Calu3 (cell line): ENCODE results near the gene TROAP. TPM values are rescaled to one million over a fixed set of nuclear protein-coding genes. Genes with fewer than 3 reads are reported as not detected.
A peak's percentile ranks its signal among the peaks of the same experiment; 100 is the strongest.

Experiments used
- BruUV-seq: library from RNA; stranded (reverse); fragments of 400-500 nt; replicated peaks from 2 replicates; lab custom pipeline; 2021; lab: Mats Ljungman, UMichigan
- CTCF ChIA-PET: fragments of 300-600 bp; sonication (Branson Sonifier 250); formaldehyde crosslinking; loops from one replicate; lab custom pipeline; 2022; ENCODE audit warnings: antibody characterized with exemption; lab: Charles Lee
- DNase-seq: peaks from one replicate; pipeline ENCODE4 v3.0.0; 2022
- H3K27ac Mint-ChIP-seq: one replicate; pipeline ENCODE4 v1.8.0; 2022; ENCODE audit warnings: mixed read lengths; ENCODE audit not compliant: unreplicated experiment
- H3K27me3 Mint-ChIP-seq: one replicate; pipeline ENCODE4 v1.8.0; 2022; ENCODE audit warnings: mixed read lengths; ENCODE audit not compliant: unreplicated experiment
- H3K36me3 Mint-ChIP-seq: one replicate; pipeline ENCODE4 v1.8.0; 2022; ENCODE audit warnings: mild to moderate bottlenecking, moderate library complexity, mixed read lengths; ENCODE audit not compliant: insufficient read depth, unreplicated experiment
- H3K4me1 Mint-ChIP-seq: one replicate; pipeline ENCODE4 v1.8.0; 2022; ENCODE audit warnings: mild to moderate bottlenecking, low read depth, mixed read lengths; ENCODE audit not compliant: unreplicated experiment
- H3K4me3 Mint-ChIP-seq: one replicate; pipeline ENCODE4 v1.8.0; 2022; ENCODE audit warnings: mild to moderate bottlenecking, low read depth, moderate library complexity, mixed read lengths; ENCODE audit not compliant: unreplicated experiment
- H3K9me3 Mint-ChIP-seq: one replicate; pipeline ENCODE4 v1.8.0; 2022; ENCODE audit warnings: low read depth, mixed read lengths; ENCODE audit not compliant: unreplicated experiment
- CTCF ChIP-seq: fragments of 200-600 bp; IDR thresholded peaks from one replicate; pipeline ENCODE4 v1.8.0; 2022; ENCODE audit warnings: antibody characterized with exemption; ENCODE audit not compliant: unreplicated experiment
- intact Hi-C: fragments of 100-400 bp; cut with micrococcal nuclease; formaldehyde crosslinking; loops from one replicate; pipeline ENCODE4 v1.10.0; 2022; ENCODE audit not compliant: unreplicated experiment
- total RNA-seq: library from RNA; stranded (reverse); gene quantifications from 2 replicates; pipeline ENCODE4 v1.2.3, GENCODE V29; 2022

The TROAP gene
- total RNA-seq, 1 experiment from 2014 or later = 49.8 TPM

- Mint-ChIP-seq H3K27me3 (peaks cover 59% of the 10 kb centered on the region), H3K9me3 (no peaks in the 10 kb centered on the region), H3K27ac (no peak overlapping the region), H3K36me3 (no peaks in the 10 kb centered on the region), H3K4me1 (no peaks in the 10 kb centered on the region), H3K4me3 (no peak overlapping the region)
- intact Hi-C loops = loop anchor here (1.0 kb wide), 1 partner anchor 69 kb away; no protein-coding TSS in a partner anchor
- no peak for TF ChIP-seq CTCF
- BruUV-seq = no TSS peak
- CTCF ChIA-PET = interaction anchor here (0.6 to 1.5 kb wide), 3 partner anchors 10 to 72 kb away, joined by 3 to 7 read pairs (median 7); no protein-coding TSS in a partner anchor
- DNase-seq = no peak
Observed at GRCh38 chr12:49287876-49288275, 35.2 kb upstream of the TROAP start.

DNA sequence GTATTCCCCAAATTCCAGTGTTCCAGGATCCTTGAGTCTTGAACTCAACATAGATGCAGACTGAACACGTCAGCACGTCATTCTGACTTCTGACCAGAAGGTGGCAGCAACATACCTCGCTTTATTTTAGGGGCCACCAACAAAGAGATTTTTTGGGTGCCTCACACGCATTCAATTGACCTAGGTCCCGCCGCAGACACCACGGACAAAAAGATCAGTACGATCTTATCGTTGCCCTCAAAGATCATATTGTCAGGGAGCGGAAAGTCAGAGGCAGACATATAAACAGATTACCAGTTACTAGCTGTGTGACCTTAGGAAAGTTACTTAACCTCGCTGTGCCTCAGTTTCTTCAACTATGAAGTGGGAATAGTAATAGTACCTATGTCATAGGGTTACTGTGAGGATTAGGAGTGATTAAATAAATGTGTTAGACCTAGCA is 34.6 kb upstream of the TROAP start:
- Mint-ChIP-seq H3K9me3 (no peaks in the 10 kb centered on the region), H3K4me1 (no peaks in the 10 kb centered on the region), H3K27me3 (peaks cover 59% of the 10 kb centered on the region), H3K27ac (no peak overlapping the region), H3K4me3 (no peak overlapping the region), H3K36me3 (no peaks in the 10 kb centered on the region)
- TF ChIP-seq CTCF = peak; percentile 47
- intact Hi-C loops = loop anchor here (1.0 kb wide), 1 partner anchor 69 kb away; no protein-coding TSS in a partner anchor
- no TSS peak for BruUV-seq
- CTCF ChIA-PET = interaction anchor here (0.6 to 1.5 kb wide), 4 partner anchors 9 to 71 kb away, joined by 3 to 7 read pairs (median 5); no protein-coding TSS in a partner anchor
- DNase-seq = peak; percentile 53

DNA sequence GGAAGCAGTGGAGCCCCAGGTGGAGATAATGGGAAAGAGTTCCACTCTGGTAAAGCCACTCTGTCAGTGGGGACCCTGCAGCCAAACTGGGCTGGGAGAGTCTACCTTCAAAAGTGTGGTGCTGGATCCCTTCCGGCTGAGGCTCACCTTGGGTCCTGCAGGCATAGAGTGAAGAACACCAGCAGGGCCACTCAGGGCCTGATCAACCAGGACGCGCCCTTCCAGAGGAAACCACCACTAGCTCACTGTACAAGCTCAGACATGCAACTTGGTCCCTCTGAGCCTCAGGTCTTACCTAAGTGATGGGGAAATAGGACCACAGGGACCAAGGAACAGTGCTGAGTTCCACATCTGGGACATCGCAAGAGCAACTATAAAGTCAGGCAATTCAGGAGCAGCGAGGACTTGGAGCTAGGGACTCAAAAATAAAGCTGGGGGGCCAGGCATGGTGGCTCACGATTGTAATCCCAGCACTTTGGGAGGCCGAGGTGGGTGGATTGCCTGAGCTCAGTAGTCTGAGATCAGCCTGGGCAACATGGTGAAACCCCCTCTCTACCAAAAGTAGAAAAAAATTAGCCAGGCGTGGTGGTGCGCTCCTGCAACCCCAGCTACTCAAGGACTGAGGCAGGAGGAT is 34.0 kb upstream of the TROAP start:
- no peak for DNase-seq
- no TSS peak for BruUV-seq
- TF ChIP-seq CTCF = no peak
- Mint-ChIP-seq H3K27ac (no peak overlapping the region), H3K4me3 (no peak overlapping the region), H3K27me3 (peaks cover 57% of the 10 kb centered on the region), H3K4me1 (no peaks in the 10 kb centered on the region), H3K36me3 (no peaks in the 10 kb centered on the region), H3K9me3 (no peaks in the 10 kb centered on the region)
- CTCF ChIA-PET = interaction anchor here (0.8 to 2.0 kb wide), 4 partner anchors 9 to 59 kb away, joined by 3 to 9 read pairs (median 7); no protein-coding TSS in a partner anchor
- intact Hi-C loops = loop anchor here (1.0 kb wide), 1 partner anchor 68 kb away; no protein-coding TSS in a partner anchor

DNA sequence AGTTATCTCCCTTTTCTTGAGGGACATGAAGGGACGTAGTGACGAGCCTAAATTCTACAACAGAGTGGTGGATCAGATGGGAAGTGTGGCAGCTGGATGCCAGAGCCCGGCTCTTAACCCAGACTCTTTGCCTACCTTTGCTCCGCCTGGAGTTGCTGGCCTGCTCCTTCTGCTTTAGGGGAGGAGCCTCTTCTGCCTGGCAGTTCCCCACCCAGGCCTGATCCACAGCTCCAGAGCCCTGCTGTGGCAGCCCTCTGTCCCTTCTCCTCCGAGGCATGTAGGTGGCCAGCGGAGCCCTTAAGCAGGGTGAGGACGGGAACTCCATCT is 30.4 kb upstream of the TROAP start:
- BruUV-seq = no TSS peak
- peaks cover 9% of the 10 kb centered on the region for H3K4me1 Mint-ChIP-seq
- H3K4me3 Mint-ChIP-seq = no peak overlapping the region
- H3K27ac Mint-ChIP-seq = no peak overlapping the region
- TF ChIP-seq CTCF = no peak
- no peaks in the 10 kb centered on the region for H3K9me3 Mint-ChIP-seq
- CTCF ChIA-PET = no interaction called here
- DNase-seq = no peak
- intact Hi-C loops = no loop called here
- peaks cover 35% of the 10 kb centered on the region for H3K27me3 Mint-ChIP-seq
- H3K36me3 Mint-ChIP-seq = peaks cover 5% of the 10 kb centered on the region
